ENCODE data around the gene APBB3.

APBB3 gene

GRCh38 chr5:140576776-140577201, 12.4 kb upstream of the APBB3 start:
- in situ Hi-C loops (cut with HindIII; ENCODE audit: low sequenced_read_pairs): no loop called here

- in situ Hi-C loops (cut with HindIII; ENCODE audit: low sequenced_read_pairs): no loop called here
Measured at GRCh38 chr5:140575309-140575708, 10.9 kb upstream of the APBB3 start.

- in situ Hi-C loops (cut with HindIII; ENCODE audit: low sequenced_read_pairs): no loop called here
Measured at GRCh38 chr5:140574165-140574564, 9.8 kb upstream of the APBB3 start.

- in situ Hi-C loops (cut with HindIII; ENCODE audit: low sequenced_read_pairs): no loop called here
Measured at GRCh38 chr5:140573683-140574082, 9.3 kb upstream of the APBB3 start.

- in situ Hi-C loops (cut with HindIII; ENCODE audit: low sequenced_read_pairs): no loop called here
Measured at GRCh38 chr5:140571105-140571504, 6.7 kb upstream of the APBB3 start.

GRCh38 chr5:140570488-140570887, 6.1 kb upstream of the APBB3 start:
- in situ Hi-C loops (cut with HindIII; ENCODE audit: low sequenced_read_pairs): no loop called here

- in situ Hi-C loops (cut with HindIII; ENCODE audit: low sequenced_read_pairs): no loop called here
Measured at GRCh38 chr5:140570058-140570457, 5.7 kb upstream of the APBB3 start.

- in situ Hi-C loops (cut with HindIII; ENCODE audit: low sequenced_read_pairs): no loop called here
Measured at GRCh38 chr5:140569197-140569596, 4.8 kb upstream of the APBB3 start.

GRCh38 chr5:140568443-140569063, 4.2 kb upstream of the APBB3 start:
- in situ Hi-C loops (cut with HindIII; ENCODE audit: low sequenced_read_pairs): no loop called here

- in situ Hi-C loops (cut with HindIII; ENCODE audit: low sequenced_read_pairs): no loop called here
Measured at GRCh38 chr5:140567871-140568270, 3.5 kb upstream of the APBB3 start.

GRCh38 chr5:140567136-140567818, 2.9 kb upstream of the APBB3 start:
- in situ Hi-C loops (cut with HindIII; ENCODE audit: low sequenced_read_pairs): no loop called here

- in situ Hi-C loops (cut with HindIII; ENCODE audit: low sequenced_read_pairs): no loop called here
Measured at GRCh38 chr5:140566665-140567064, 2.3 kb upstream of the APBB3 start.

- in situ Hi-C loops (cut with HindIII; ENCODE audit: low sequenced_read_pairs): no loop called here
Measured at GRCh38 chr5:140565780-140566095, 1.3 kb upstream of the APBB3 start.

GRCh38 chr5:140565024-140565779, 804 bp upstream of the APBB3 start:
- in situ Hi-C loops (cut with HindIII; ENCODE audit: low sequenced_read_pairs): no loop called here

- in situ Hi-C loops (cut with HindIII; ENCODE audit: low sequenced_read_pairs): no loop called here
Measured at GRCh38 chr5:140563596-140563995, 802 bp downstream of the APBB3 start.

- in situ Hi-C loops (cut with HindIII; ENCODE audit: low sequenced_read_pairs): no loop called here
Measured at GRCh38 chr5:140561753-140562523, 2.5 kb downstream of the APBB3 start.

GRCh38 chr5:140560227-140560626, 4.2 kb downstream of the APBB3 start:
- in situ Hi-C loops (cut with HindIII; ENCODE audit: low sequenced_read_pairs): no loop called here

- in situ Hi-C loops (cut with HindIII; ENCODE audit: low sequenced_read_pairs): no loop called here
Measured at GRCh38 chr5:140558542-140558941, 5.9 kb downstream of the APBB3 start.

GRCh38 chr5:140557965-140558364, 6.4 kb downstream of the APBB3 start:
- in situ Hi-C loops (cut with HindIII; ENCODE audit: low sequenced_read_pairs): no loop called here

- in situ Hi-C loops (cut with HindIII; ENCODE audit: low sequenced_read_pairs): no loop called here
Measured at GRCh38 chr5:140557136-140557805, 7.1 kb downstream of the APBB3 start, which contains the start of gene SRA1. Gene SRA1, minus strand, starts transcription at chr5:140557473. Its CDS starts 21 bp downstream, at chr5:140557452.

- in situ Hi-C loops (cut with HindIII; ENCODE audit: low sequenced_read_pairs): no loop called here
Measured at GRCh38 chr5:140556438-140556837, 8.0 kb downstream of the APBB3 start.
